ENCODE results near the gene MTMR10.

The MTMR10 gene

GRCh38 chr15:30917013-30917412, 74.4 kb downstream of the MTMR10 start:
- no peak for DNase-seq

- no peak for DNase-seq
Measured at GRCh38 chr15:30913761-30914160, 77.7 kb downstream of the MTMR10 start.

DNA sequence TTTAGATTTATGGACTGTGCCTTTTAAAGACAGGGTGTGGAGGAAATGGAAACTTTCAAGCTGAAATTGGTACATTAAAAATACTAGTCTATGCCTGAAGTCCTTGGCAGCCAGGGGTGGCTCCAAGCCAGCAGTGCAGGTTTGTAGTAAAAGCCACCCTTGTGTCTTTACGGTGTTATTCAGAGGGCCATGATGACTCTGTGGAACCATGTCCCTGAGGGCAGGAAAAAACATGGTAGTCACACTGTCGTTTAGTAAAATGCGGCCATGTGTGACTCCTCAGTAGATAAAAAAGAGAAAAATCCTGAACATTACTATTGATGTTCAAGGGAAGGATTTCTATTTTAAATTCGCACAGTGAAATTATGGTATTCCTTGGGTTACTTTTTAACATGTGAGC, 85.1 kb downstream of the MTMR10 start:
- DNase-seq = no peak

DNA sequence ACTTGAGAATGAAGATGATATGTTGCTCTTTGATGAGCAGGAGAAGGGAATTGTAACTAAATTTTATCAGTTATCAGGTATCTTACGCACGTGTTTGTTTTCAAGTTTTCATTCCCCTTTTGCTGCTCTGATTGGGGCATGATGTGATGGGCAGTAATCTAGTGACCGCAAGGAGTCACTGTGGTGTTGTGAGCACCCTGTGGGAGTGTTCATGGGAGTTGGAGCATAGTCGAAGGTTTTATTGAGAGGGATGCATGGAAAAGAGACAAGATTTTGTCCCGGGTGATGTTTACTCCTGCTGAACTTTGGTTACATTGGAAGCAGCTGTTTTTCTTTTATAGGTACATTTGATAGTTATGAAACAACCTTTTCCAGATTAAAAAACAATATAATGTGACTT, 85.6 kb downstream of the MTMR10 start:
- no peak for DNase-seq

DNA sequence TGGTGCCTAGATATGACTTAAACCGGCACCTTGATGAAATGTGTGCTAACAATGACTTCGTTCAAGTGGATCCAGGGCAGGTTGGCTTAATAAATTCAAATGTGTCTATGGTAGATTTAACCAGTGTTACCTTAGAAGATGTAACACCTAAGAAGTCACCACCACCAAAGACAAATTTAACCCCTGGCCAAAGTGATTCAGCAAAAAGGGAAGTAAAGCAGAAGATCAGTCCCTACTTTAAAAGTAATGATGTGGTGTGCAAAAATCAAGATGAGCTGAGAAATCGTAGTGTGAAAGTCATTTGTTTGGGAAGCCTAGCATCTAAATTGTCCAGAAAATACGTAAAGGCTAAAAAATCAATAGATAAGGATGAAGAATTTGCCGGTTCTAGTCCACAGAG, 86.6 kb downstream of the MTMR10 start:
- no peak for DNase-seq

- DNase-seq = peak; percentile 80 to 83
Measured at GRCh38 chr15:30903497-30904187, 87.8 kb downstream of the MTMR10 start, which contains the start of gene FAN1. Gene FAN1, plus strand, starts transcription at chr15:30903915. Its CDS starts 749 bp downstream, at chr15:30904664.

DNA sequence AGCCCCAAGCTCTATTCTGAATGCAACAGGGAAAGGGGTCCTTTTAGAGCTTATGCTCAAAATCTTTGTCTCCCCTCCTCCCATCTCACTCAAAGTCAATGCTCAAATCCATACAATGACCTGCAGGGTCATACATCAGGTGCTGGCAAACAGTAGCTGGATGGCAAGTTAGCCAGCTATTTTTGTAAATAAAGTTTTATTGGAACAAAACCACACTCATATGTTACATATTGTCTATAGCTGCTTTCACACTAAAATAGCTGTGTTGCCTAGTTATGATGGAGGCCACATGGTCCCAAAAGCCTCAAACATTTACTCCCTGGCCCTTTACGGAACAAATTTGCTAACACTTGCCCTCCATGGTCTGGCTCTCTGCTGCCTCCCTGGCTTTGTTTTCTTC, 89.5 kb downstream of the MTMR10 start:
- DNase-seq = no peak

DNA sequence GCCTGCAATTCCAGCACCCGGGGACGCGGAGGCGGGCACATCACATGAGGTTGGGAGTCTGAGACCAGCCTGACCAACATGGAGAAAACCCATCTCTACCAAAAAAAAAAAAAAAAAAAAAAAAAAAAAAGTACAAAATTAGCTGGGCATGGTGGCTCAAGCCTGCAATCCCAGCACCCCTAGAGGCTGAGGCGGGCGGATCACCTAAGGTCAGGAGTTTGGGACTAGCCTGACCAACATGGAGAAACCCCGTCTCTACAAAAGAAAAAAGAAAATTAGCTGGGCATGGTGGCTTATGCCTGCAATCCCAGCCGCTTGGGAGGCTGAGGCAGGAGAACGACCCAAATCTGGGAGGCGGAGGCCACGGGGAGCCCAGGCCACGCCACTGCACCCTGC, 95.2 kb downstream of the MTMR10 start:
- DNase-seq = no peak

- no peak for DNase-seq
Measured at GRCh38 chr15:30895461-30896210, 95.8 kb downstream of the MTMR10 start.

DNA sequence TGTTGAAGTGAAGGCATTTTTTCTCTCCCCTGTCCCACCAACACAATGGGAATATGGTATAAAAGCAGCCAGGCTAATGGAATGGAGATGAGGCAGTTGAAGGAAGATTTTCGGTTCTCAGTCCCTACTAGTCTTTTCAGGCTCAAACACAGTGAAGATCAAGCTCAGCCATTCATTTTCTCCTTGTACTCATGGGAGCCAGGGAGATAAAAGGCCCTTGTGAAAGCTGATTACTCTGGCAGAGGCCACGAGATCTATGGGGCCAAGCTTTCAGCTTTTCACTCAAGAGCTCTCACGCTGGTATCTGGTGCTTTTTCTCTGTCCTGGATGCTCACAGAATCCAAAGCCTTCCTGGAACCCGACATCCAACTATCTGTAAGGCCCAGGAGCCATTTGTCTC, 102.2 kb downstream of the MTMR10 start:
- DNase-seq = no peak

Measured in inflammatory macrophage (primary cell).